ENCODE results near the gene RUNX2. TPM values are rescaled to one million over a fixed set of nuclear protein-coding genes. Genes with fewer than 3 reads are reported as not detected.

RUNX2 gene
- total and polyA plus RNA-seq, 4 donors = 0.09 to 1.5 (median 0.75) TPM

- Histone ChIP-seq H3K36me3 (ENCODE audit: control insufficient read depth in 4 of 4, insufficient read depth in 3 of 4, low read depth in 1 of 4, low read length in 3 of 4) (no peaks in the 10 kb centered on the region), H3K9ac (ENCODE audit: low read depth in 1 of 2, low read length in 2 of 2) (no peak overlapping the region), H3K27ac (ENCODE audit: low read depth in 1 of 2, low read length in 2 of 2) (no peak overlapping the region), H3K27me3 (ENCODE audit: control insufficient read depth in 4 of 4, insufficient read depth in 4 of 4, low read length in 3 of 4) (peaks cover 0 to 7% (median 4%) of the 10 kb centered on the region in 4 donors), H3K9me3 (ENCODE audit: control insufficient read depth in 4 of 4, low read length in 3 of 4) (peaks cover 0 to 2% (median 1%) of the 10 kb centered on the region in 4 donors), H3K4me3 (ENCODE audit: low read depth in 1 of 3, low read length in 3 of 3) (no peak overlapping the region), H3K4me1 (ENCODE audit: control insufficient read depth in 4 of 4, insufficient read depth in 4 of 4, low read length in 3 of 4) (peaks cover 0 to 7% (median 4%) of the 10 kb centered on the region in 4 donors)
- TF ChIP-seq HNF4A (conservative IDR thresholded peaks at IDR 0.05) (no peak), NR2F2 (IDR thresholded peaks at IDR 0.05) (no peak), RAD21 (IDR thresholded peaks at IDR 0.05) (no peak), GABPA (IDR thresholded peaks at IDR 0.05 in 1 of 2, conservative IDR thresholded peaks at IDR 0.05 in 1 of 2) (no peak), HNF4G (IDR thresholded peaks at IDR 0.05) (no peak), YY1 (IDR thresholded peaks at IDR 0.05) (no peak), RXRA (IDR thresholded peaks at IDR 0.05) (no peak), FOXA2 (IDR thresholded peaks at IDR 0.05) (no peak), FOXA1 (IDR thresholded peaks at IDR 0.05) (no peak), TAF1 (conservative IDR thresholded peaks at IDR 0.05) (no peak), JUND (IDR thresholded peaks at IDR 0.05) (no peak), EGR1 (IDR thresholded peaks at IDR 0.05; ENCODE audit: low read depth in 2 of 2) (no peak), SP1 (IDR thresholded peaks at IDR 0.05) (no peak)
- TF ChIP-seq, protein P1, sequence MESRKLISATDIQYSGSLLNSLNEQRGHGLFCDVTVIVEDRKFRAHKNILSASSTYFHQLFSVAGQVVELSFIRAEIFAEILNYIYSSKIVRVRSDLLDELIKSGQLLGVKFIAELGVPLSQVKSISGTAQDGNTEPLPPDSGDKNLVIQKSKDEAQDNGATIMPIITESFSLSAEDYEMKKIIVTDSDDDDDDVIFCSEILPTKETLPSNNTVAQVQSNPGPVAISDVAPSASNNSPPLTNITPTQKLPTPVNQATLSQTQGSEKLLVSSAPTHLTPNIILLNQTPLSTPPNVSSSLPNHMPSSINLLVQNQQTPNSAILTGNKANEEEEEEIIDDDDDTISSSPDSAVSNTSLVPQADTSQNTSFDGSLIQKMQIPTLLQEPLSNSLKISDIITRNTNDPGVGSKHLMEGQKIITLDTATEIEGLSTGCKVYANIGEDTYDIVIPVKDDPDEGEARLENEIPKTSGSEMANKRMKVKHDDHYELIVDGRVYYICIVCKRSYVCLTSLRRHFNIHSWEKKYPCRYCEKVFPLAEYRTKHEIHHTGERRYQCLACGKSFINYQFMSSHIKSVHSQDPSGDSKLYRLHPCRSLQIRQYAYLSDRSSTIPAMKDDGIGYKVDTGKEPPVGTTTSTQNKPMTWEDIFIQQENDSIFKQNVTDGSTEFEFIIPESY (IDR thresholded peaks at IDR 0.05) = no peak
- TF ChIP-seq, protein P2, sequence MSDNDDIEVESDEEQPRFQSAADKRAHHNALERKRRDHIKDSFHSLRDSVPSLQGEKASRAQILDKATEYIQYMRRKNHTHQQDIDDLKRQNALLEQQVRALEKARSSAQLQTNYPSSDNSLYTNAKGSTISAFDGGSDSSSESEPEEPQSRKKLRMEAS (IDR thresholded peaks at IDR 0.05) = no peak
- TF ChIP-seq, protein P3, sequence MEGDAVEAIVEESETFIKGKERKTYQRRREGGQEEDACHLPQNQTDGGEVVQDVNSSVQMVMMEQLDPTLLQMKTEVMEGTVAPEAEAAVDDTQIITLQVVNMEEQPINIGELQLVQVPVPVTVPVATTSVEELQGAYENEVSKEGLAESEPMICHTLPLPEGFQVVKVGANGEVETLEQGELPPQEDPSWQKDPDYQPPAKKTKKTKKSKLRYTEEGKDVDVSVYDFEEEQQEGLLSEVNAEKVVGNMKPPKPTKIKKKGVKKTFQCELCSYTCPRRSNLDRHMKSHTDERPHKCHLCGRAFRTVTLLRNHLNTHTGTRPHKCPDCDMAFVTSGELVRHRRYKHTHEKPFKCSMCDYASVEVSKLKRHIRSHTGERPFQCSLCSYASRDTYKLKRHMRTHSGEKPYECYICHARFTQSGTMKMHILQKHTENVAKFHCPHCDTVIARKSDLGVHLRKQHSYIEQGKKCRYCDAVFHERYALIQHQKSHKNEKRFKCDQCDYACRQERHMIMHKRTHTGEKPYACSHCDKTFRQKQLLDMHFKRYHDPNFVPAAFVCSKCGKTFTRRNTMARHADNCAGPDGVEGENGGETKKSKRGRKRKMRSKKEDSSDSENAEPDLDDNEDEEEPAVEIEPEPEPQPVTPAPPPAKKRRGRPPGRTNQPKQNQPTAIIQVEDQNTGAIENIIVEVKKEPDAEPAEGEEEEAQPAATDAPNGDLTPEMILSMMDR (IDR thresholded peaks at IDR 0.05; ENCODE audit: low read depth, low read length, missing input control) = no peak
- TF ChIP-seq, protein P4, sequence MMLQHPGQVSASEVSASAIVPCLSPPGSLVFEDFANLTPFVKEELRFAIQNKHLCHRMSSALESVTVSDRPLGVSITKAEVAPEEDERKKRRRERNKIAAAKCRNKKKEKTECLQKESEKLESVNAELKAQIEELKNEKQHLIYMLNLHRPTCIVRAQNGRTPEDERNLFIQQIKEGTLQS (IDR thresholded peaks at IDR 0.05) = no peak
- TF ChIP-seq, protein P5, sequence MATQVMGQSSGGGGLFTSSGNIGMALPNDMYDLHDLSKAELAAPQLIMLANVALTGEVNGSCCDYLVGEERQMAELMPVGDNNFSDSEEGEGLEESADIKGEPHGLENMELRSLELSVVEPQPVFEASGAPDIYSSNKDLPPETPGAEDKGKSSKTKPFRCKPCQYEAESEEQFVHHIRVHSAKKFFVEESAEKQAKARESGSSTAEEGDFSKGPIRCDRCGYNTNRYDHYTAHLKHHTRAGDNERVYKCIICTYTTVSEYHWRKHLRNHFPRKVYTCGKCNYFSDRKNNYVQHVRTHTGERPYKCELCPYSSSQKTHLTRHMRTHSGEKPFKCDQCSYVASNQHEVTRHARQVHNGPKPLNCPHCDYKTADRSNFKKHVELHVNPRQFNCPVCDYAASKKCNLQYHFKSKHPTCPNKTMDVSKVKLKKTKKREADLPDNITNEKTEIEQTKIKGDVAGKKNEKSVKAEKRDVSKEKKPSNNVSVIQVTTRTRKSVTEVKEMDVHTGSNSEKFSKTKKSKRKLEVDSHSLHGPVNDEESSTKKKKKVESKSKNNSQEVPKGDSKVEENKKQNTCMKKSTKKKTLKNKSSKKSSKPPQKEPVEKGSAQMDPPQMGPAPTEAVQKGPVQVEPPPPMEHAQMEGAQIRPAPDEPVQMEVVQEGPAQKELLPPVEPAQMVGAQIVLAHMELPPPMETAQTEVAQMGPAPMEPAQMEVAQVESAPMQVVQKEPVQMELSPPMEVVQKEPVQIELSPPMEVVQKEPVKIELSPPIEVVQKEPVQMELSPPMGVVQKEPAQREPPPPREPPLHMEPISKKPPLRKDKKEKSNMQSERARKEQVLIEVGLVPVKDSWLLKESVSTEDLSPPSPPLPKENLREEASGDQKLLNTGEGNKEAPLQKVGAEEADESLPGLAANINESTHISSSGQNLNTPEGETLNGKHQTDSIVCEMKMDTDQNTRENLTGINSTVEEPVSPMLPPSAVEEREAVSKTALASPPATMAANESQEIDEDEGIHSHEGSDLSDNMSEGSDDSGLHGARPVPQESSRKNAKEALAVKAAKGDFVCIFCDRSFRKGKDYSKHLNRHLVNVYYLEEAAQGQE (IDR thresholded peaks at IDR 0.05) = no peak
- WGBS = 74% methylated on average over 5 of the region's 5 CpGs
- DNase-seq (ENCODE audit: low spot score) = no peak
Observed at GRCh38 chr6:45658958-45659357, 330.8 kb downstream of the RUNX2 start.

Data from liver (tissue), 9 donors.